Body of pancreas (tissue), 4 donors: ENCODE results near the gene VPS16. TPM values are rescaled to one million over a fixed set of nuclear protein-coding genes. Genes with fewer than 3 reads are reported as not detected.

ENCODE experiments used
- ATAC-seq: fragments of 150-250 bp; one replicate; pipeline ENCODE4 v1.9.1; 2016
- DNase-seq, 4 donors: peaks; one replicate each; pipeline ENCODE4 v3.0.0-alpha.2; 2019
- H3K27ac ChIP-seq, 4 donors: fragments of 200-600 bp; sonication (generic); 1 replicate in 3 of 4; 2 replicates in 1 of 4; pipeline versions ENCODE4 v1.5.1 to v1.6.1; 2016 to 2019; ENCODE audit warnings: mild to moderate bottlenecking in 1 of 4, mixed read lengths in 1 of 4, moderate library complexity in 1 of 4
- H3K27me3 ChIP-seq, 2 donors: fragments of 200-600 bp; sonication (generic); one replicate each; pipeline ENCODE4 v1.6.0; 2016; ENCODE audit warnings: mild to moderate bottlenecking in 1 of 2
- H3K36me3 ChIP-seq, 2 donors: fragments of 200-600 bp; sonication (generic); replicated peaks in 1 of 2; 2 replicates each; pipeline ENCODE4 v1.5.1; 2016; ENCODE audit warnings: low read depth in 2 of 2; ENCODE audit not compliant: insufficient read depth in 1 of 2
- H3K4me1 ChIP-seq: fragments of 200-600 bp; sonication (generic); one replicate; pipeline ENCODE4 v1.6.0; 2016
- H3K4me3 ChIP-seq, 2 donors: fragments of 200-600 bp; sonication (generic); 1 replicate in 1 of 2; 2 replicates in 1 of 2; pipeline ENCODE4 v1.5.1; 2016 to 2019
- H3K9me3 ChIP-seq, 3 donors: fragments of 200-600 bp; sonication (generic); 1 replicate in 2 of 3; 2 replicates in 1 of 3; pipeline ENCODE4 v1.5.1; 2016
- CTCF ChIP-seq, 7 experiments: fragments of 450-650 bp in 4 of 7; fragments of 200-600 bp in 3 of 7; sonication (generic) in 3 of 7; IDR thresholded peaks; one replicate each; pipeline ENCODE4 v1.5.1; 2016 to 2019; ENCODE audit warnings: antibody characterized with exemption in 7 of 7
- POLR2A ChIP-seq, 3 donors: fragments of 450-650 bp; IDR thresholded peaks; one replicate each; pipeline ENCODE4 v1.6.1; 2016; ENCODE audit warnings: antibody characterized with exemption in 3 of 3, mild to moderate bottlenecking in 2 of 3
- WGBS, 2 donors: methylation state at CpG; one replicate each; pipeline ENCODE4 v1.1.5; 2017; 5-methylcytosine and 5-hydroxymethylcytosine counted together
- intact Hi-C: fragments of 100-400 bp; cut with DNase I; formaldehyde crosslinking; loops from one replicate; pipeline ENCODE4 v1.15.1; 2023
- total RNA-seq, 2 donors: library from RNA; depleted of rRNA; stranded (reverse); fragments of >200 nt; gene quantifications; one replicate each; pipeline ENCODE4 v1.1.0, GENCODE V29; 2016

VPS16 gene
- total RNA-seq, 2 donors from 2014 or later: 21.3 to 25.4 TPM

- WGBS, 2 donors: 93 to 100% methylated on average over 1 of the region's 1 CpG
- intact Hi-C loops: no loop called here
- Histone ChIP-seq H3K27ac (no peak overlapping the region), H3K4me1 (no peaks in the 10 kb centered on the region), H3K36me3 (no peaks in the 10 kb centered on the region), H3K9me3 (no peaks in the 10 kb centered on the region), H3K27me3 (no peaks in the 10 kb centered on the region), H3K4me3 (no peak overlapping the region)
- TF ChIP-seq CTCF (IDR thresholded peaks at IDR 0.05) (no peak), POLR2A (IDR thresholded peaks at IDR 0.05) (no peak)
- ATAC-seq: no peak
- DNase-seq: no peak
Observed at GRCh38 chr20:2814076-2814475, 26.5 kb upstream of the VPS16 start.

GRCh38 chr20:2814587-2815051 lies 25.9 kb upstream of the VPS16 start, which contains the start of gene C20orf141:
TSS of gene C20orf141 (plus strand) at chr20:2814987. CDS start at chr20:2815185, 198 bp downstream.
- WGBS, 2 donors: 41% methylated on average over 5 of the region's 5 CpGs; no CpG with 5 or more reads in 1 of the 2 donors
- no peak for TF ChIP-seq POLR2A (IDR thresholded peaks at IDR 0.05)
- TF ChIP-seq CTCF (IDR thresholded peaks at IDR 0.05): no peak
- no peaks in the 10 kb centered on the region for H3K27me3 ChIP-seq
- no peaks in the 10 kb centered on the region for H3K4me1 ChIP-seq
- ATAC-seq (peak; percentile 50), DNase-seq (peak in 3 of 4 donors; percentile 34 to 67 (median 47))
- H3K27ac ChIP-seq: no peak within 1 kb of the TSS
- no peak within 1 kb of the TSS for H3K4me3 ChIP-seq
- intact Hi-C loops: no loop called here
- H3K9me3 ChIP-seq: no peaks in the 10 kb centered on the region
- H3K36me3 ChIP-seq: no peaks in the 10 kb centered on the region

GRCh38 chr20:2815242-2815900 lies 25.2 kb upstream of the VPS16 start:
- DNase-seq (no peak), ATAC-seq (no peak)
- TF ChIP-seq POLR2A (IDR thresholded peaks at IDR 0.05) (no peak), CTCF (IDR thresholded peaks at IDR 0.05) (no peak)
- no peaks in the 10 kb centered on the region for H3K36me3 ChIP-seq
- intact Hi-C loops: no loop called here
- no peak overlapping the region for H3K27ac ChIP-seq
- H3K27me3 ChIP-seq: peaks cover 0 to 2% of the 10 kb centered on the region in 2 donors
- H3K4me1 ChIP-seq: no peaks in the 10 kb centered on the region
- WGBS, 2 donors: 88 to 93% methylated on average over 7 to 8 of the region's 8 CpGs
- no peaks in the 10 kb centered on the region for H3K9me3 ChIP-seq
- no peak overlapping the region for H3K4me3 ChIP-seq

- H3K36me3 ChIP-seq: no peaks in the 10 kb centered on the region
- ATAC-seq: no peak
- 58 to 61% methylated on average over 3 to 10 of the region's 10 CpGs for WGBS, 2 donors
Observed at GRCh38 chr20:2816030-2816582, 24.4 kb upstream of the VPS16 start, which contains the start of gene TMEM239. TSS of gene TMEM239 (plus strand) at chr20:2816364. CDS start at chr20:2816555, 191 bp downstream.

More at GRCh38 chr20:2816030-2816582, 24.4 kb upstream of the VPS16 start, which contains the start of gene TMEM239:
- TF ChIP-seq POLR2A (IDR thresholded peaks at IDR 0.05) (no peak), CTCF (IDR thresholded peaks at IDR 0.05) (no peak)
- H3K4me1 ChIP-seq: peaks cover 3% of the 10 kb centered on the region
- intact Hi-C loops: no loop called here
- no peak within 1 kb of the TSS for H3K27ac ChIP-seq
- peaks cover 0 to 9% of the 10 kb centered on the region in 2 donors for H3K27me3 ChIP-seq
- no peak within 1 kb of the TSS for H3K4me3 ChIP-seq
- H3K9me3 ChIP-seq: no peaks in the 10 kb centered on the region
- no peak for DNase-seq
